Activated CD8-positive, alpha-beta memory T cell treated with anti-CD3 and anti-CD28 coated beads, Interleukin-2, amount 50 U/mL, for 1 hour (primary cell): ENCODE results near the gene NEU4.
"Not testable (repeated sequence)": the region's sequence is repeated elsewhere in the genome, so short reads cannot be mapped to it uniquely, and the experiment has no call there.

ENCODE experiments used
- DNase-seq: peaks from one replicate; pipeline ENCODE4 v3.0.0-alpha.2; 2020; ENCODE audit errors: extremely low read depth

The NEU4 gene

GRCh38 chr2:241833101-241833663, 24.2 kb downstream of the NEU4 start:
- no peak for DNase-seq

GRCh38 chr2:241833756-241834526, 24.9 kb downstream of the NEU4 start:
- not testable (repeated sequence) for DNase-seq

- no peak for DNase-seq
Measured at GRCh38 chr2:241834527-241835210, 25.7 kb downstream of the NEU4 start.

GRCh38 chr2:241835611-241836010, 26.6 kb downstream of the NEU4 start:
- no peak for DNase-seq

GRCh38 chr2:241836292-241836691, 27.3 kb downstream of the NEU4 start:
- no peak for DNase-seq

GRCh38 chr2:241837197-241837965, 28.4 kb downstream of the NEU4 start:
- no peak for DNase-seq

GRCh38 chr2:241841181-241842066, 32.4 kb downstream of the NEU4 start:
- no peak for DNase-seq

GRCh38 chr2:241842067-241842415, 33.0 kb downstream of the NEU4 start:
- no peak for DNase-seq

GRCh38 chr2:241842620-241843211, 33.7 kb downstream of the NEU4 start:
- peak; percentile 48 for DNase-seq

- no peak for DNase-seq
Measured at GRCh38 chr2:241843321-241844065, 34.5 kb downstream of the NEU4 start.

- peak; percentile 69 for DNase-seq
Measured at GRCh38 chr2:241844066-241844728, 35.2 kb downstream of the NEU4 start.

GRCh38 chr2:241844831-241845578, 36.0 kb downstream of the NEU4 start:
- DNase-seq, result no peak

GRCh38 chr2:241846406-241846805, 37.4 kb downstream of the NEU4 start:
- DNase-seq, result no peak

- DNase-seq, result no peak
Measured at GRCh38 chr2:241848761-241849615, 40.0 kb downstream of the NEU4 start.

- no peak for DNase-seq
Measured at GRCh38 chr2:241849616-241850543, 40.9 kb downstream of the NEU4 start.

- DNase-seq, result no peak
Measured at GRCh38 chr2:241850544-241851324, 41.7 kb downstream of the NEU4 start.
